ENCODE results near the gene HSDL2. TPM values are rescaled to one million over a fixed set of nuclear protein-coding genes. Genes with fewer than 3 reads are reported as not detected.

The HSDL2 gene
- polyA plus RNA-seq, 3 donors = 6.4 to 34.8 (median 26.9) TPM

DNA sequence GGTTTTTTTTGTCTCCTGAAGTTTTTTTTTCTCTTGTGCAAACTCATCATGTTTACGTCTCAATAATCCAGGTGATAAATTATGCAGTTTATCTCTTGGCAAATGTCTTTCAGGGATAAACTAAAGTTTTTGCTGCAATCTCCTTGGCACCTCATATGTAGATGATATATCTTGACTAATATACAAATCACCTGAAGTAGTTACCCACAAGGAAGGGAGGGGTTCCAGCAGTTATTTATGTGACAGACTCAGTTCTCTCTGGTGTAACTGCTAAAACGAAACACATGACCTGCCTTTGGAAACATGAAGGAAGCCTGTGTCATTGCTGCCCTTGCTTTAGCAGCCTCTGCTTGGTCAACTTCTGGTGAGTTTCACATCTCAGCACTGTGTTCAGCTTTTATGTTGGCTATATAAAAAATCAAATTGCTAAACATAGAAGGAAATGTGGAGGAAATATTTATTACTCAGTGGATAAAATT is 67.4 kb downstream of the HSDL2 start:
- intact Hi-C loops (cut with micrococcal nuclease) = no loop called here
- H3K9me3 Mint-ChIP-seq = no peaks in the 10 kb centered on the region
- TF ChIP-seq, protein P1, sequence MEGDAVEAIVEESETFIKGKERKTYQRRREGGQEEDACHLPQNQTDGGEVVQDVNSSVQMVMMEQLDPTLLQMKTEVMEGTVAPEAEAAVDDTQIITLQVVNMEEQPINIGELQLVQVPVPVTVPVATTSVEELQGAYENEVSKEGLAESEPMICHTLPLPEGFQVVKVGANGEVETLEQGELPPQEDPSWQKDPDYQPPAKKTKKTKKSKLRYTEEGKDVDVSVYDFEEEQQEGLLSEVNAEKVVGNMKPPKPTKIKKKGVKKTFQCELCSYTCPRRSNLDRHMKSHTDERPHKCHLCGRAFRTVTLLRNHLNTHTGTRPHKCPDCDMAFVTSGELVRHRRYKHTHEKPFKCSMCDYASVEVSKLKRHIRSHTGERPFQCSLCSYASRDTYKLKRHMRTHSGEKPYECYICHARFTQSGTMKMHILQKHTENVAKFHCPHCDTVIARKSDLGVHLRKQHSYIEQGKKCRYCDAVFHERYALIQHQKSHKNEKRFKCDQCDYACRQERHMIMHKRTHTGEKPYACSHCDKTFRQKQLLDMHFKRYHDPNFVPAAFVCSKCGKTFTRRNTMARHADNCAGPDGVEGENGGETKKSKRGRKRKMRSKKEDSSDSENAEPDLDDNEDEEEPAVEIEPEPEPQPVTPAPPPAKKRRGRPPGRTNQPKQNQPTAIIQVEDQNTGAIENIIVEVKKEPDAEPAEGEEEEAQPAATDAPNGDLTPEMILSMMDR (IDR thresholded peaks at IDR 0.05) = no peak
- Histone ChIP-seq H3K79me2 (ENCODE audit: insufficient read depth, low read length) (no peaks in the 10 kb centered on the region), H3K4me1 (ENCODE audit: control insufficient read depth in 1 of 2, insufficient read depth in 2 of 2, low read length in 2 of 2) (peaks cover 8 to 21% of the 10 kb centered on the region in 2 donors), H3K36me3 (replicated peaks in 1 of 2; ENCODE audit: control insufficient read depth in 1 of 2, insufficient read depth in 2 of 2, low read length in 2 of 2) (peaks cover 0 to 2% of the 10 kb centered on the region in 2 donors), H2AFZ (ENCODE audit: insufficient read depth, low read depth, low read length, poor library complexity, severe bottlenecking) (no peak overlapping the region), H3K27ac (ENCODE audit: low read depth in 1 of 2, low read length in 2 of 2) (no peak overlapping the region), H3K9ac (ENCODE audit: insufficient read depth, low read length, poor library complexity, severe bottlenecking) (no peak overlapping the region), H4K20me1 (ENCODE audit: insufficient read depth, low read length) (no peaks in the 10 kb centered on the region), H3K27me3 (ENCODE audit: control insufficient read depth in 2 of 2, insufficient read depth in 2 of 2, low read length in 2 of 2) (no peaks in the 10 kb centered on the region), H3K4me2 (replicated peaks; ENCODE audit: extremely low read depth, low read length, poor library complexity, severe bottlenecking) (no peak overlapping the region), H3K9me3 (replicated peaks in 1 of 2; ENCODE audit: control insufficient read depth in 1 of 2, insufficient read depth in 1 of 2, low read length in 2 of 2) (no peaks in the 10 kb centered on the region), H3K4me3 (replicated peaks in 1 of 3; ENCODE audit: low read depth in 2 of 3, low read length in 3 of 3) (no peak overlapping the region)
- H3K27ac Mint-ChIP-seq = peak overlapping the region in 1 of 7 donors; percentile 4
- H3K4me1 Mint-ChIP-seq = peaks cover 28% of the 10 kb centered on the region
- WGBS (ENCODE audit: insufficient coverage) = 0% methylated on average over 1 of the region's 2 CpGs
- H3K36me3 Mint-ChIP-seq = peaks cover 9 to 18% of the 10 kb centered on the region in 2 donors
- no peak for DNase-seq
- no peak overlapping the region for H3K4me3 Mint-ChIP-seq
- H3K27me3 Mint-ChIP-seq (ENCODE audit: low read depth in 3 of 3) = no peaks in the 10 kb centered on the region

DNA sequence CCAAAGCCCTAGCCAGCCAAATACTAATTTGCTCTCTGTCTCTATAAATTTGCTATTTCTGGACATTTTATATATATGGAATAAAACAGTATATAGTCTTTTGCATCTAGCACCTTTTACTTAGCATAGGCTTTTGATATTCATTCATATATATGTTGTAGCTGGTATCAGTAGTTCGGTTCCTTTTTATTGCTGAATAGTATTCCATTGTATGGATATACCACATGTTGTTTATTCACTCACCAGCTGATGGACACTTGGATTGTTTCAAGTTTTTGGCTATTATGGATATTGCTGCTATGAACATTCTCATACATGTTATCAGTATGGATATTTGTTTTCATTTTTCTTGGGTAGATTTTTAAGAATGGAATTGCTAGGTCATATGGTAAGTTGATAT is 82.9 kb downstream of the HSDL2 start:
- Histone ChIP-seq H3K79me2 (ENCODE audit: insufficient read depth, low read length) (no peaks in the 10 kb centered on the region), H3K4me3 (replicated peaks in 1 of 3; ENCODE audit: low read depth in 2 of 3, low read length in 3 of 3) (no peak overlapping the region), H3K27me3 (ENCODE audit: control insufficient read depth in 2 of 2, insufficient read depth in 2 of 2, low read length in 2 of 2) (no peaks in the 10 kb centered on the region), H4K20me1 (ENCODE audit: insufficient read depth, low read length) (no peaks in the 10 kb centered on the region), H3K9ac (ENCODE audit: insufficient read depth, low read length, poor library complexity, severe bottlenecking) (no peak overlapping the region), H3K4me2 (replicated peaks; ENCODE audit: extremely low read depth, low read length, poor library complexity, severe bottlenecking) (no peak overlapping the region), H3K4me1 (ENCODE audit: control insufficient read depth in 1 of 2, insufficient read depth in 2 of 2, low read length in 2 of 2) (no peaks in the 10 kb centered on the region), H3K36me3 (replicated peaks in 1 of 2; ENCODE audit: control insufficient read depth in 1 of 2, insufficient read depth in 2 of 2, low read length in 2 of 2) (peaks cover 18 to 49% of the 10 kb centered on the region in 2 donors), H2AFZ (ENCODE audit: insufficient read depth, low read depth, low read length, poor library complexity, severe bottlenecking) (no peak overlapping the region), H3K27ac (ENCODE audit: low read depth in 1 of 2, low read length in 2 of 2) (no peak overlapping the region), H3K9me3 (replicated peaks in 1 of 2; ENCODE audit: control insufficient read depth in 1 of 2, insufficient read depth in 1 of 2, low read length in 2 of 2) (no peaks in the 10 kb centered on the region)
- peaks cover 0 to 5% (median 3%) of the 10 kb centered on the region in 7 donors for H3K9me3 Mint-ChIP-seq
- DNase-seq = no peak
- no peak overlapping the region for H3K27ac Mint-ChIP-seq
- H3K4me1 Mint-ChIP-seq = peaks cover 3% of the 10 kb centered on the region
- peaks cover 41 to 59% of the 10 kb centered on the region in 2 donors for H3K36me3 Mint-ChIP-seq
- TF ChIP-seq, protein P1 (IDR thresholded peaks at IDR 0.05) = no peak
- H3K4me3 Mint-ChIP-seq = no peak overlapping the region
- intact Hi-C loops (cut with micrococcal nuclease) = no loop called here
- no peaks in the 10 kb centered on the region for H3K27me3 Mint-ChIP-seq (ENCODE audit: low read depth in 3 of 3)
- WGBS (ENCODE audit: insufficient coverage) = no CpG with 5 or more reads among the region's 1 CpG

Measured in CD14-positive monocyte (primary cell).